GM21723 (cell line): ENCODE results near the gene USP32.
"Not testable (repeated sequence)": the region's sequence is repeated elsewhere in the genome, so short reads cannot be mapped to it uniquely, and the experiment has no call there.

Experiments used
- ATAC-seq: cut with Tn5 transposase; IDR thresholded peaks from one replicate; pipeline ENCODE4 v1.9.1; 2021; ENCODE audit warnings: mild to moderate bottlenecking, moderate library complexity; ENCODE audit not compliant: unreplicated experiment

The USP32 gene

GRCh38 chr17:60248618-60249289, 143.2 kb downstream of the USP32 start:
- ATAC-seq, result no peak

GRCh38 chr17:60247836-60248461, 144.0 kb downstream of the USP32 start:
- ATAC-seq, result no peak

- no peak for ATAC-seq
Observed at GRCh38 chr17:60244656-60245055, 147.3 kb downstream of the USP32 start.

GRCh38 chr17:60240290-60240689, 151.6 kb downstream of the USP32 start:
- ATAC-seq, result no peak

- ATAC-seq, result no peak
Observed at GRCh38 chr17:60231691-60232090, 160.2 kb downstream of the USP32 start.

GRCh38 chr17:60231234-60231633, 160.7 kb downstream of the USP32 start:
- ATAC-seq, result no peak

GRCh38 chr17:60230358-60230757, 161.6 kb downstream of the USP32 start:
- ATAC-seq, result no peak

GRCh38 chr17:60229188-60229802, 162.6 kb downstream of the USP32 start:
- no peak for ATAC-seq

- not testable (repeated sequence) for ATAC-seq
Observed at GRCh38 chr17:60227276-60227675, 164.7 kb downstream of the USP32 start.

GRCh38 chr17:60224064-60224463, 167.9 kb downstream of the USP32 start:
- ATAC-seq, result no peak

GRCh38 chr17:60223456-60223855, 168.5 kb downstream of the USP32 start:
- ATAC-seq, result no peak

- not testable (repeated sequence) for ATAC-seq
Observed at GRCh38 chr17:60218774-60219173, 173.2 kb downstream of the USP32 start.

GRCh38 chr17:60215895-60216294, 176.0 kb downstream of the USP32 start:
- not testable (repeated sequence) for ATAC-seq

GRCh38 chr17:60211282-60211681, 180.7 kb downstream of the USP32 start:
- ATAC-seq, result not testable (repeated sequence)

GRCh38 chr17:60208302-60208701, 183.6 kb downstream of the USP32 start:
- ATAC-seq, result not testable (repeated sequence)

GRCh38 chr17:60205782-60206181, 186.2 kb downstream of the USP32 start:
- ATAC-seq, result not testable (repeated sequence)

- ATAC-seq, result not testable (repeated sequence)
Observed at GRCh38 chr17:60198630-60199029, 193.3 kb downstream of the USP32 start.

- not testable (repeated sequence) for ATAC-seq
Observed at GRCh38 chr17:60194141-60194540, 197.8 kb downstream of the USP32 start.

GRCh38 chr17:60193482-60193881, 198.5 kb downstream of the USP32 start:
- no peak for ATAC-seq

GRCh38 chr17:60193032-60193431, 198.9 kb downstream of the USP32 start:
- not testable (repeated sequence) for ATAC-seq

GRCh38 chr17:60190032-60190431, 201.9 kb downstream of the USP32 start:
- not testable (repeated sequence) for ATAC-seq

GRCh38 chr17:60188759-60189158, 203.2 kb downstream of the USP32 start:
- ATAC-seq, result no peak
